Activated gamma-delta T cell treated with Interleukin-2 at 50 U/mL for 16 hours (primary cell): ENCODE data around the gene TMEM256.

ENCODE experiments used
- DNase-seq: peaks from one replicate; pipeline ENCODE4 v3.0.0-alpha.2; 2020

TMEM256 gene

DNA sequence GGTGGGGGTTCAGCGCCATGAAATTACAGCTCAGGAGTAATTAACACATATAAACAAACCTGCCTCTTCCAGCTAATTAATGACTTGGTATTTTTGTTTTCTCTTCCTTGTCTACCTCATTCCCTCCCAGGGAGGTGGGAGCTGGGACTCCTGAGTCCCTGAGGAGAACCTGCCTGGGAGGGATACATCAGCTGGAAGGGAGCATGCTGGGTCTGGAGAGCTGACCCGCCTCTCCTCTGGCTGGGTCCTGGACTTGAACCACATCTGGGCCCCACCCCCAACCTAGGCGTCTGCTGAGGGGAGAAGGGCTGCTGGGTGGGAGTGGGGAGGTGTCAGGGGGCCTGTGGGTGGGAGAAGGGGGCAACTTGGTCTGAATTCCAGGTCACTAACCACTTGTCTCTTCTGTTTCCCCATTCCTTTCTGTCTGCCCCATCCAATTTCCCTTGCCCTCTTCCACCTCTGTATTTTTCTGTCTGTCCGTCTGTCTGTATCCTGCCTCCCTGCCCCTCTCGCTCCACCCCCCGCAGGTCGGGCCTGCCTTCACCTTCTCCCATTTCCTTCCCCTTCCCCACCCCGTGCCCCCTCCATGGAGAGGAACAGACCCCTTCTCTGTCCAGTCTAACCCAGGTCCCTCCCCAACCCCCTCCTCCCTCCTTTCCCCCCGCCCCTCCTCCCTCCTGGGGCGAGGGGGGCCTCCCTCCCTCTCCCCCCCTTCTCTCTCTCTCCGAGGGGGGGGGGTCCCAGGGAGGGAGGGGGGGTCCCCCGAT lies 3.8 kb upstream of the TMEM256 start, which contains the start of gene NLGN2:
Gene NLGN2, plus strand, starts transcription at position 361 of the 767 bp plus-strand sequence. CDS start 411 bp downstream, outside the sequence.
- no peak for DNase-seq

DNA sequence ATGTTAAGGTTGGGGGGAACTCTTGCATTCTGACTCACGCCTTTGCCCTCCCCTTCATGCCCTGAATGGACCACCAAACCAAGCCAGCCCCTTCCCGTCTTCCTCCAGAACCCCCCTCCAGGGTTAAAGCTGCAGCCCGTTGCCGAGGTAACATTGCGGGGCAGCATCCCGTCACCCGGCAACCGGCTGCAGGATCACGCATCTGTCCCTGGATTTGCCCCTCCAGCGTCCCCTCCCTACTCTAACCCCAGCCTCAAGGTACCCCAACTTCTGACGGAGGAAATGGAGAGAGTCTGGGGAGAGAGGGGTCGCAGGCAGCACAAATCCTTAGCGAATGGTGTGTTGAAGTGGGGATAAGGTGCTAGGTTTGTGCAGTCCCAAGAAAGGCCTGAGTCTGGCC lies 3.2 kb upstream of the TMEM256 start:
- DNase-seq, result no peak

- no peak for DNase-seq
Observed at GRCh38 chr17:7406235-7406825, 2.4 kb upstream of the TMEM256 start.

GRCh38 chr17:7405350-7406234 lies 1.7 kb upstream of the TMEM256 start:
- DNase-seq, result no peak

- peak; percentile 67 for DNase-seq
Observed at GRCh38 chr17:7404737-7405349, 946 bp upstream of the TMEM256 start.

- no peak for DNase-seq
Observed at GRCh38 chr17:7403727-7403976, 245 bp downstream of the TMEM256 start.

- no peak for DNase-seq
Observed at GRCh38 chr17:7403043-7403726, 712 bp downstream of the TMEM256 start.

DNA sequence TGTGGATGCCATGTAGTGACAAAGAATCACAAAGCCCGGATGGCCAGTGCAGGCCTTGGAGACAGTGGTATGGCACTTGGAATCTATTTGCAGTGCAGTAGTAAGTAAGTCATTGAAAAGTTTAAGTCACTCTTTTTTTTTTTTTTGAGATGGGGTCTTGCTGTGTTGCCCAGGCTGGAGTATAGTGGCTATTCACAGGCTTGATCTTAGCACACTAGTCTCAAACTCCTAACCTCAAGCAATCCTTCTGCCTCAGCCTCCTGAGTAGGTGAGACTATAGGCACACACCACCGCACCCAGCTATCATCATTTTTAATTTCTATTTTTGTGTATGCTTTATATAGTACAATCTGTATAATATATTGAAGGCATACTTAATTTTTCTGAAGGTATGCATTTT lies 5.3 kb downstream of the TMEM256 start:
- no peak for DNase-seq

DNA sequence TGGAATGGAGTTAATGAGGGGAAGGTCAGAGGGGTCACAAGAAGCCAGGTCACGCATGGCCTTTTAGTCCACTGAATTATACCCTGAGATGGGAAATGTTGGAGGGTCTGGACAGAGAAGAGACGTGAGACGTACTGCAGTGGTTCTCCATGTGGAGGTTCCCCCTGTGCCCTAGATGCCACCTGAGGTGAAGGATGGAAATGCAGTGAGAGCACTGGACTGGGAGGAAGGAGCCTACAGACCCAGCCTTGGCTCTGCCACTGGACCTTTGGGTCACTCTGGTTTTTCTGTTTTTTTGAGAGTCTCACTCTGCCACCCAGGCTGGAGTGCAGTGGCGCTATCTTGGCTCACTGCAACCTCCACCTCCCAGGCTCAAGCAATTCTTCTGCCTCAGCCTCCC lies 7.8 kb downstream of the TMEM256 start:
- DNase-seq, result no peak

- DNase-seq, result peak; percentile 76
Observed at GRCh38 chr17:7394452-7395191, 9.3 kb downstream of the TMEM256 start, which contains the start of gene PLSCR3. PLSCR3 (minus strand) TSS chr17:7394525; CDS start chr17:7394110, 415 bp downstream.

- peak; percentile 58 for DNase-seq
Observed at GRCh38 chr17:7393613-7394451, 10.1 kb downstream of the TMEM256 start.

GRCh38 chr17:7392696-7393612 lies 10.9 kb downstream of the TMEM256 start:
- DNase-seq, result no peak

GRCh38 chr17:7391307-7391706 lies 12.6 kb downstream of the TMEM256 start:
- DNase-seq, result no peak

- no peak for DNase-seq
Observed at GRCh38 chr17:7389924-7390910, 13.7 kb downstream of the TMEM256 start.

GRCh38 chr17:7388856-7389255 lies 15.0 kb downstream of the TMEM256 start:
- DNase-seq, result no peak

- DNase-seq, result no peak
Observed at GRCh38 chr17:7384489-7385081, 19.3 kb downstream of the TMEM256 start.

DNA sequence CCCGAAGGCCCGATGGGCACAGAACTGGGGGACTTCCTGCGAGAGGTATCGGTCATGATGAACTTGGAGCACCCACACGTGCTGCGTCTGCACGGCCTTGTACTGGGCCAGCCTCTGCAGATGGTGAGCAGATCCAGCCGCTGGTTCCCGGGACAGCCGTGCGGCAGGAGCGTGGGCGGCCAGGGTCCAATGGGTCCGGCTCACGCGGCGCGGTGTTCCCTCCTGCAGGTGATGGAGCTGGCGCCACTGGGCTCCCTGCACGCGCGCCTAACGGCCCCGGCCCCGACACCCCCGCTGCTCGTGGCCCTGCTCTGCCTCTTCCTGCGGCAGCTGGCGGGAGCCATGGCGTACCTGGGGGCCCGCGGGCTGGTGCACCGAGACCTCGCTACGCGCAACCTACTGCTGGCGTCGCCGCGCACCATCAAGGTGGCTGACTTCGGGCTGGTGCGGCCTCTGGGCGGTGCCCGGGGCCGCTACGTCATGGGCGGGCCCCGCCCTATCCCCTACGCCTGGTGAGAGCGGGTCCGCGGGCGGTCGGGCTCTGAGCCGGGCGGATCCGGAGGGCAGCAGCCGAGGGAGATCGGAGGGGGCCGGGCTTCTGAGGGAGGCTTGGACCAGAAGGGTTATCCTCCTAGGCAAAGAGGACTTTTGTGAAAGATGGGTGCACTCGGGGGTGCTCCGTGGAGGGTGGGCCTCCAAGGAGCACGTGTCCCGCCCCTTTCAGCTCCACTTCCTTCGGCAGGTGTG lies 20.0 kb downstream of the TMEM256 start:
- peak; percentile 70 for DNase-seq
